ENCODE results near the gene TTC39B.
"Not testable (repeated sequence)": the region's sequence is repeated elsewhere in the genome, so short reads cannot be mapped to it uniquely, and the experiment has no call there.

TTC39B gene

DNA sequence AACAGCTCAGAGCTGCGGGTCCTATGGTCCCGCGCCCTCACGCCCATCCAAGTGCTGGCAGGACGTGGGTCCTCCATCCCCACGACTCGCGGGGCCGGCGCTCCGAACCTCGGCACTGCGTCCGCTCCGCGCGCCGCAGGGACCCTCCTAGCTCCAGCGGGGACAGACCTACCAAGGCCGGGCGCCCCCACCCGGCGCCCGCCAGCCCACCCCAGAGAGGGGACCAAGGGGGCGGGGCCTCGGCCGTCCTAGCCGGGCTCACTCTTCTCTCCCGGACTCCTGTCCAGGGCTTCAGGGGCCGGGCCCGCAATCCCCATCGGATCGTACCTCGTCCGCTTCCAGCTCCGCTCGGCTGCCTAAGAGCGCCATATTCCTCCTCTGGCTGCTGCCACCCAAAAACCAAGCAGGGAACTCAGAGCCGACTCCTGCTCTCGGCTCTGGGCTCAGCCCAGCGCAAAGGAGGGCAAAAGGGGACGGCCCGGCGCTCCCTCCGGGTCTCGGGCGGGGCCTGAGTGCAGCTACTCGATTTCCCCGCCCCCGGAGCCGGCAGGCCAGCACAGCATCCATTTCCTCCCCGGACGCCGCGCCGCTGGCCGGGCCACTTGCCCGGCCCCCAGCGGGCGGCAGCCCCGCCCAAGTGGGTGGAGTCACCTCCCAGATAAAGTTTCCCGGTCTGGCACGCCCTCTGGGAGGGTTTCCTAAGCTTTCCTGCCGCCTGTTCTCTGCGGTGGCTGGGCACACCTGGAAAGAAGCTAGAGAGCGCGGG lies at the start of gene TTC39B:
TTC39B (minus strand) TSS at position 460 of the 766 bp plus-strand sequence; CDS start at position 369, 91 bp downstream.
- peak; percentile 76 for DNase-seq (ENCODE audit: low spot score)

DNA sequence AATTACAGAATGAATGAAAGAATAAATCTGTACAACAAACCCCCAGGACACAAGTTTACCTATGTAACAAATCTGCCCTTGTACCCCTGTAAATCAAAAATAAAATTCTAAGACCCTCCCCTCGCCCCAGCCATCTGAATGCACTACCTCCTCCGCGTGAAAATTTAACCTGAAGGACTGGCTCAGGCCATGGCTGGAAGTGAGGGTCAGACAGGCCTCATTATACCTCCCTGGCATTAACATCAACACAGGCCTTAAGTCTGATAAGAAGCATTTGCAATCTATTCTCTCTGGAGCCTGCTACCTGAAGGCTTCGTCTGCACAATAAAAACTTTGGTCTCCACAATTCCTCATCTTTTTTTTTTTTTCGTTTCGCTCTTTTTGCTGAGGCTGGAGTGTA lies 48.7 kb upstream of the TTC39B start:
- no peak for DNase-seq (ENCODE audit: low spot score)

DNA sequence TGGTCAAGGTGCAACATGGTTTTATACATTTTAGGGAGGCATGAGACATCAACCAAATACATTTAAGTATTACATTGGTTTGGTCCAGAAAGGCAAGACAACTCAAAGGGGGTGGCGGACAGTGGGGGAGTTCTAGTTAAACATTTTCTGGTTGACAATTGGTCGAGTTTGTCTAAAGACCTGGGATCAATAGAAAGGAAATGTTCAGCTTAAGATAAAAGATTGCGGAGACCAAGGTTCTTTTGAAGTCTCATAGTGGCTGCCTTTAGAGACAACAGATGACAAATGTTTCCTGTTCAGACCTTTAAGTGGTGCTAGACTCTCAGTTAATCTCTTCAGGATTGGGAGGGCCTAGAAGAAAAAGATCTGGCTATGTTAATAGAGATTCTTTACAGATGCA lies 47.7 kb upstream of the TTC39B start:
- DNase-seq (ENCODE audit: low spot score) = no peak

DNA sequence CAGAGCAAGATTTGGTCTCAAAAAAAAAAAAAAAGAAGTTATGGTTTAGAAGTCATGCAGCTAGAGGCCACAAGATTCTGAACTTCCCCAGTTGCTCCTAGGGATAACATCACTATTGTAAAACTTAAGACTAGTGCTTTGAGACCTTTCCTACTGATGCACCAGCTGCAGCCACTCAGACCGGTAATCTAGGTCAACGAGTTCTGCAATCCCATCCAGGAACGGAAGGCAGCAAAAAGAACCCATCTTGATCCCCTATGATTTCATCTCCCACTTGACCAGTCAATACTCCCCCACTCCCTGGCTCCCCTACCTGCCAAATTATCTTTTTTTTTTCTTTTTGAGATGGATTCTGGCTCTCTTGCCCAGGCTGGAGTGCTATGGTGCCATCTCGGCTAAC lies 46.9 kb upstream of the TTC39B start:
- DNase-seq (ENCODE audit: low spot score) = no peak

DNA sequence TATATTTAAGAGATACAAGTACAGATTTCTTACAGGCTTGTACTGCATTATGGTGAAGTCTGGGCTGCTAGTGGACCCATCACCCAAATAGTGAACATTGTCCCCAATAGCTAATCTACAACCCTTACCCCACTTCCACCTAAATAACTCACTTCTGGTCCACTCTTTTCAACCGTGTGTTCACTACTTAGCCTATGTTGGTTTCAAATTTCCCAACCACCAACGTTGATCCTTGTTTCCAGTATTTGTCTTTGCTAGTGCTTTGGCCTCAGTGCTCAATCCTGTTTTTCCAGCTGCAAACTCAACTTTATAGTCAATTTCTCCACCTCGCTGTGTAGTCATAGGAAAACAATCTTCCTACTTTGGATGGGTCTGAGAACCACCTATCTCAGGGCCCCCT lies 45.3 kb upstream of the TTC39B start:
- DNase-seq (ENCODE audit: low spot score) = no peak

DNA sequence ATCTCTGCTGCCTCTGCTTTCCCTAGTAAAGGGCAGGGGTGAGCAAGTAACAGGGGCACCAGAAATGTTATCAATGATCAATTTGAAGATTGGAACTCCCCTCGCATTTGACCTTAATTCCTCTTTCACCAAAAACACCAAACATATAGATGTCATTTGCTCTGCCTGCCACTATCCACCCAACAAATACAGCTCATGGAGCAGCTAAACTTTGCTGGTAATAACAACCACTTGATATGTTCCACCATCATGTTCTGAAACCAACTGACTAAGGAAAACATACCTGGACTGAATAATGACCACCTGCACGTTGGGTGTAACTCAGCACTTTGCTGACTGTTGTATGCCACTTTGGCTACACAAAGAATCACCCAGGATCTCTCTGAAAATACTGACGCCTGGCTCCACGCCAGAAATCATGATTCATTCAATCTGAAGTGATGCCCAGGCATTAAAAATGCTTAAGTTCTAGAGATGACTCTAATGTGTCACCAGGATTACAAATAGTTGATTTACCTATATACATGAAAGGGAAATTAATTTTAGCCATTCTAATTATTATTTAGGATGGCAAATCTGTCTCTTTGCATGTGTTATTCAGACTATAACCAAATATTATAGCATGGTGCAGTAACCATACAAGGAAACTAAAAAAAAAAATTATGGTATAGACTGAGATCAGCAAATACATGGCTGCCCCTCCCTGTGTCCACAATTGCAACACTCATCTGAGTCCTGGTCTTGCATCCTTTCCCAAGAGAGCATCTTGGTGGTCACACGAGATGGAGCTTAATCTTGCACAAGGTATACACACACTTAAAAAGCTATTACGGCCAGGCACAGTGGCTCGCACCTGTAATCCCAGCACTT lies 43.1 kb upstream of the TTC39B start:
- DNase-seq (ENCODE audit: low spot score) = peak; percentile 17

DNA sequence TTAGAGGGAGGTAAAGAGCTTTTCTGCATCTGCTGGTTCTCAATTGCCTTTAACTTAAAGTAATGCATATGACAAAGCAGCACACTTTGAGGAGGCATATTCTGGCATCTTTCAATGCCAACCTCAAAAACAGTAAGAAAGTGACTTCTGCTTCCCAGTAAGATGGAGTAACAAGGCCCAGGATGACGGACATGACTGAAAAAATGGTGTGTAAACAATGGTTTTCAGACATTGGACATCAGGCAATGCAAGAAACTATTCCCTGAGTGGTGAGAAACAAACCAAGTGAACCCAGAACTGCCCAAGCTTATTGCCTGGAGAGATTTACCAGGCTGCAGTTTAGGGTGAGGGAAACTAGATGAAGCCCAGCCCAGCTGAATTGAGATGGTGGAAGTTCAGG lies 39.8 kb upstream of the TTC39B start:
- DNase-seq (ENCODE audit: low spot score) = no peak

DNA sequence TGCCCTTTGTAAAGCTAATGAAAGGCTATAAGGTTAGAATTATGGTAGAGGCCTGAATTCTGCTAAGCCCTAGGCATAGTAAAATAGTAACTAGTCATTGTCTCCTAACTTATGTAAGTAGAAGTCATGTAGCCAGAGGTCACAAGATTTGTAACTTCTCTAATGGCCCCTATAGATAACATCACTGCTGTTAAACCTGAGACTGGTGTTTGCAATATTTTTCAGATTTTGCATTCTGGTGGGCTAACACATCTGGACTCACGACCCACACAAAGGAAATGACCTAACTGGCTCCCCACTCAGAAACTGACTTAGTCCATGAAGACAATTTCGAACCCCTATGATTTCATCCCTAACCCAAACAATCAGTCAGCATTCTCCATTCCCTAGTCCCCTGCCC lies 37.2 kb upstream of the TTC39B start:
- DNase-seq (ENCODE audit: low spot score) = no peak

DNA sequence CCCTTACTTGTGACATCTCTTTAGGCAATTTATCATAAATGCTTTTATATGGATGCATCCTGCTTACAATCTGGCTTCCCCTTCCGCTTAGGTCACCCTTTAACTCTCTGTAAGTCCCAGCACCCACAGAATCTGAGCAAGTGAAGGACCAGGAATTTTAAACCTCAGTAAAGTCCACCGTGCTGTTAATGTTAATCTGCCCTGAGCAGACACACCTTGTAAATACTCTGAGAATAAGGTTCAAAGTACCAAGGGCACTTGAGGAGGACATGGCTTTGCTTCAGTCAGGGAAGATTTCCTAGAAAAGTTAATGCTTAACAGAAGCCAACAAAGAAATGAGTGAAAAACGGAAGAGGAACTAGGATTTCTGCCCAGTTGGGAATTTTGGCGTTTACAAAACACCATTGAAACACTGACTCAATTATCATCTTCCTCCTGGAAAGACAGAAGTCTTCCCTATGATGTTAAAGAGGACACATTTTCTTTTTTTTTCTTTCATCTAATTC lies 26.4 kb upstream of the TTC39B start:
- DNase-seq (ENCODE audit: low spot score) = no peak

DNA sequence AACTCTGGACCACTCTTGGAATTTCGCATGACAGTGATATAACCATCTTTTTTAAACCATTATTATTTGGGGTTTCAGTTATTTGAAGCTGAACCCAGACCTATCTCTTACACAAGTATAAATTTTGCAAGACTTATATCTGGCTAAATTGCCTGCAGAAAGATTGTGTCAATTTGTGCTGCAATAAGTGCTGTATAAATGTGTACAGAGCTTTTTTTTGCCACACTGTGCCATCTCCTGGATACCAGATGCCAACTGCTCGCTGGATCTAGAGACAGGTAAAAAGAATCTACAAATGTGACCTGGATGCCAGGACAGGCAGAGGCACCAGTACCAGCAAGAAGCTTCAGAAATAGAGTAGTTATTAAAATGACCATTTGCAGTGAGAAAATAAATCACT lies 25.9 kb upstream of the TTC39B start:
- DNase-seq (ENCODE audit: low spot score) = no peak

DNA sequence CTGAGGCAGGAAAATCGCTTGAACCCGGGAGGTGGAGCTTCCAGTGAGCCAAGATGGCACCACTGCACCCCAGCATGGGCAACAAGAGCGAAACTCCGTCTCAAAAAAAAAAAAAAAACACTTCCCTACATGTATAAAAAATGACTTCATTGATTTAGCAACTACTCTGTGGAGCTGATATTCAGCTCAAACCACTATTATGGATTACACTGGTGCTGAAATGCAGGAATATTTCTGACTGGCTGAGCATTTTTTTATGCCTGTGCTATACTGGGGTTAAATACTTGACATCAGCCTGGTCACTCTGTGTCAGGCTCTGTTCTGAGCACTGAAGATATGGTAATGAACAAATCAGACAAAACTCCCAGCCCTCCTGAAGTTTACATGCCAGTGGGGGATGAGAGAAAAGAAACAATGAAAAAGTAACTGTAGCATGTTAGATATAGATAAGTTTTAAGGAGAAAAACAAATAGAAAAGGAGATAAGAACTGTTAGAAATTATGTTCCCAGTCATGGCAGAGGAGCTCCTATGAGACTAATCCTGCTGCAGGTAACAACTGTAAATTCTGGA lies 22.6 kb upstream of the TTC39B start:
- no peak for DNase-seq (ENCODE audit: low spot score)

DNA sequence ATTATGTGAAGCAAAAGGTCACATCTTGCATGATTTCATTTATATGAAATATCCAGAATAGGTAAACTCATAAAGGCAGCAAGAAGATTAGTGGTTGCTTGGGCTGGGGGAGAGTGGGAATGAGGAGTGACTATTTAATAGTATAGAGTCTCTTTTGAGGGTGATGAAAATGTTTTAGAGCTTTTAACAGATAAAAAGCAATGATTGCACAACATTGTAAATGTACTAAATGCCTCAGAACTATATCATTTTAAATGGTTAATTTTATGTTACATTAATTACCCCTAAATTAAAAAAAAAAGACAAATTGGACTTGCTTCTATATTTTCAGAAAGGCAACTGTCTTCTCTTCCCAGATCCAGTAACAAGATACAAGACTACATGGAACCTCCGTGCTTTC lies 21.9 kb upstream of the TTC39B start:
- DNase-seq (ENCODE audit: low spot score) = no peak

DNA sequence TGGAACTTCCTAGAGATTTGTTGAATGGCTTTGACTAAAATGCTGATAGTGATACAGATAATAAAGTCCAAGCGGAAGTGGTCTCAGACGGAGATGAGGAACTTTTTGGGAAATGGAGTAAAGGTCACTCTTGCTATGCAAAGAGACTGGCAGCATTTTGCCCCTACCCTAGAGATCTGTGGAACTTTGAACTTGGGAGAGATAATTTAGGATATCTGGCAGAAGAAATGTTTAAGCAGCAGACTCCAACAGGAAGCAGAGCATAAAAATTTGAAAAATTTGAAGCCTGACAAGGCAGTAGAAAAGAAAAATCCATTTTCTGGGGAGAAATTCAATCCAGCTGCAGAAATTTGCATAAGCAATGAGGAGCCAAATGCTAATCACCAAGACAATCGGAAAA lies 15.7 kb upstream of the TTC39B start:
- DNase-seq (ENCODE audit: low spot score) = not testable (repeated sequence)

DNA sequence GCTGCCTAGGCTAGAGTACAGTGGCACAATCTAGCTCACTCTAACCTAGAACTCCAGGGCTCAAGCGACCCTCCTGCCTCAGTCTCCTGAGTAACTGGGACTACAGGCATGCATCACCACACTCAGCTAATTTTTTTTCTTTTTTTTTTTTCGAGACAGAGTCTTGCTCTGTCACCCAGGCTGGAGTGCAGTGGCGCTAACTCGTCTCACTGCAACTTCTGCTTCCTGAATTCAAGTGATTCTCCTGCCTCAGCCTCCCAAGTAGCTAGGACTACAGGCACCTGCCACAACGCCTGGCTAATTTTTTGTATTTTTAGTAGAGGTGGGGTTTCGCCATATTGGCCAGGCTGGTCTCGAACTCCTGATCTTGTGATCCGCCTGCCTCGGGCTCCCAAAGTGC lies 12.6 kb upstream of the TTC39B start:
- not testable (repeated sequence) for DNase-seq (ENCODE audit: low spot score)

DNA sequence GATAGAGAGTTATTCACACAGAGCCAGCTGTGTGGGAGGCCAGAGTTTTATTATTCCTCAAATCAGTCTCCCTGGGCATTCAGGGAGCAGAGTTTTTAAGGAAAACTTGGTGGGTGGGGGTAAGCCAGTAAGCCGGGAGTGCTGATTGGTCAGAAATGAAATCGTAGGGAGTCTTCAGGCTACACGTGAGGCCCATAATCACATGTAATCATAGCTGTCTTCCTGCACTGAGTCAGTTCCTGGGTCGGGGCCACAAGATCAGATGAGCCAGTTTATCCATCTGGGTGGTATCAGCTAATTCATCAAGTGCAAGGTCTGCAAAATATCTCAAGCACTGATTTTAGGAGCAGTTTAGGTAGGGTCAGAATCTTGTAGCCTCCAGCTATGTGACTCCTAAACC lies 10.8 kb upstream of the TTC39B start:
- no peak for DNase-seq (ENCODE audit: low spot score)

DNA sequence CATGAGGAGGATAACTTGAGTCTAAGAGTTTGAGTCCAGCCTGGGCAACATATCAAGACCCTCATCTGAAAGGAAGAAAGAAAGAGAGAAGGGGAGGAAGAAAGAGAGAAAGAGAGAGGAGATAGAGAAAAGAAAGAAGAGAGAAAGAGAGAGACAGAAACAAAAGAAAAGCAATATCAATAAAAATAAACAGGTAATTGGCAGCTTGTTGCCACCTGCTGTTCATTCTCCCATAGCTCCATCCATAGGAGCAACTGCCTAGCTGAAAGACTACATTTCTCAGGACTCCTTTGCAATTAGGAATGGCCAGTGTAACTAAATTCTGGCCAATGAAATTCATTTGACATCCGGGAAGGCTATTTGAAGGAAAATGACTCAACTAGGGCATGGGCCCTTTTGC lies 4.6 kb upstream of the TTC39B start:
- no peak for DNase-seq (ENCODE audit: low spot score)

DNA sequence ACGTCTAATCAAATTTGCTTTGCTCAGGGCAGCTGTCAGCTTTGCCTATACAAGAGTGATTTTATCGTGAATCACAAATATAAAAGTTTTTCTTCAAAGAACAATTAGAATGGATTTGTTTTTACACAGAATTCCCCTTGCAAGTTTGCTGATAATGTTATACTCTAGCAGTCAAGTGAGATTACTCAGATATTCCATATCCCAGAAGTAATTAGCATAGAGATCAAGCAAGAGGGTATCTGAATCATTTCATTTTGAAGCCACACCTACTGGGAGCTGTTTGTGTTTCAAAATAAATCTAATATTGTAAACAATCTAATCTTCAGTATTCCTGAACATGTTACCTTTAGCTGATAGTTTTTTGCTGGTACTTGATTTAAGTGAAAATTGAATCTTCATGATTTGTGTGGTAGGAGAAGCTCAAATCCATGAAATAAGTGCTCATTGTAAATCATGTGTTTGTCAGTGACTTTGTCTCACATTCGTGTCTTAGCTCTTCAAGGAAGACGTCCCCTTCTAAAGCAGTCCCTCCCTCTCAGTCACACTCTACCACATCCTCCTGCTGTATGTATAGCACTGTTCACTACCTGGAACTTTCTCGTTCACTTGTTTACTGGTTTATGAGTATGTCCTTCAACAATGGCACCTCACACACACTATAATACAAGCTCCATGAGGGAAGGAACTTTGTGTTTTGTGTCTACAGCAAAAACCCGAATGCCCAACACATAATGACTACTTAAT lies 3.3 kb upstream of the TTC39B start:
- DNase-seq (ENCODE audit: low spot score) = no peak

DNA sequence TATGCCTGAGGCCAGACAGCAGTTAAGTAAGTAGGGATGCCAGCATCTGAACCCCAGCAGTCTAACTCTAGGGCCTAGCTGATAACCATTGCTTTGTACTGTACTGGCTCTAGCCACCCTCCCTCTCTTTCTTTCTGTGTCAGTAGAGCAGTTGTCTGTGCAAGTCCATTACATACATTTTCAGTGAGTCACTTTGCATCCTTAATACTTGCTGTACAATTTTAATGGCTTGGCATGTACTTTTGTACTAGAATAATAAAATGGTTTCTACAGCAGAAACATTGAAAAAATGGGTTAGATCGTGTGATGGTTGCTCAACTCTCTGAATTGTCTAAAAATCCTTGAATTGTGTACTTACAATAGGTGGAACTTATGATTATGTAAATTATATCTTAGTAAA lies 1.5 kb upstream of the TTC39B start:
- DNase-seq (ENCODE audit: low spot score) = no peak

DNA sequence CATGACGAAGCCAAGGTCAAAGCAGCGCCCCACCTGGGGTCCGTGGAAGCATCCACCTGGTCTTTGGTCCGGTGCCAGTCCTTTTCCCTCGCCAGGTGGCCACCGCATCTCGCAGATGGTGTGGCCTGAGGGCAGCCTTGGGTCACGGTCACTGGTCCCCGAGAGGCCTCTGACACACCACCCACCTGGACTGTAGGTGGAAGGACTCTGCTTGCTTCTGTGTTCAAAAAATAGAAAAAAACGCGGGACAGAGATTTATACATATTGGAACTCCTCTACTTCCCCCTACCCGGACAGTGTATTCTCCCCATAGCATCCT lies 466 bp upstream of the TTC39B start:
- no peak for DNase-seq (ENCODE audit: low spot score)

DNA sequence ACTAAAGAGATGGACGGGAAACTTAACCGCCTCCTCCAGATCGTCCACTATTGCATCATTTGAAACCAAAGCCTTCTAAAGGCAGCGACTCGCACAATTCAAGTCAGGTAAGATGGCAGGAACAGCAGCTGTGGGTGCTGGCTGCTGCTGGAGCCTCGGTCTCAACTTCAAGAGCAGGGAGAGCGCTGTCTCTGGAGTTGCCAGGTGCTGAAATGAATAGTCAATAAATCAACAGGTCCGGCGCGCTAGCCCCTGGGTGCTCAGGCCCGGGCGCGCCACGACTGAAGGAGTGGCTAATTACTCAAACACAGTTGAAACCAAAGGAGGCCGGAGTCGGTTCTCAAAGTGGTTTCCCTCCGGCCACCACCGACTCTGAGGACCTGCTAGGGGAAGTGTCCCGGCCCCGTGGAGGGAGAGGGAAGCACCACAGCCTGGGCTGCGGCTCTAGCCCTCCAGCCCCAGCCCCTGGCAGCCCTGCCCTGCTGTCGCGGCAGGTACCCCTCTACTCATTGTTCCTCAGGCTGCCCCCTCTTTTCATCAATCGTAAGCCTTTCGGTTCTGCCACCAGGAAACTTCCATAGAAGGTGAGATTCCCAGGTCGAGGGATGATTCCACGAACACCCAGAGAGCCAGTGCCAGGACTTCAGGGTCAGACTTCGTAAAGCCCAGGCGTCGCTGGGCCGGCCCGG lies 804 bp downstream of the TTC39B start:
- no peak for DNase-seq (ENCODE audit: low spot score)

DNA sequence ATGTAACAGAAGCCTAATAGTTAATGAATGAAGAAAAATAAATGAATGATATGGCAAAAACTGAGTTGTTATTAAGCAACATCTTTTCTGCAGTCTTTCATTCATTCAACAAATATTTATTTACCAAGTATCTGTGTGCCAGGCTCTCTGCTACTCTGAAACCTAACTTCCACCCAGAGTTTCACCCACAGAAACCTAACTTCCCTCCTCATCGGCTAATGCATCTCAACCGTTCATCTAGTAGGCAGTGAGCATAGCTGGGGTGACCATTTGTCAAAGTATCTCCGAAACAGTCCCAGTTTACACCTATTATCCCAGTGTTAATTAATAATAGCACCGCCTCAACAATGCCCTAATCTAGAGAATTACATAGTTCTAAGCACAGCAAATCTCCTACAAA lies 1.5 kb downstream of the TTC39B start:
- no peak for DNase-seq (ENCODE audit: low spot score)

DNA sequence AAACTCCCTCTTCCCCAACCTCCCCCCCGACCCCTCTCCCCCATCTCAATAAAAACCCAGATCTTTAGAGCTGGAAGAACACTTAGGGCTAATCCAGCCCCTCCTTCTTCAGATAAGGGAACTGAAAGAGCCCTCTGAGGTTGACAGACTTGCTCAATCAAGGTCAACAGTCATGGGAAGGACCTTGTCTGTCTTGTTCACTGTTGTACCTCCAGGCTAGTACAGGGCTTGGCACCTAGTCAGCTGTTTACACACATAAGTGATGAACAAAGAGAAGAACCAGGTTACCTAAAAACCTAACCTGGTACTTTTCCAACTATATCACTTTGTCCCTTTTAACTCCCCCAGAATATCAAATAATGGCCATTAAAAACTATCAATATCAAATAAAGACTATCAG lies 2.4 kb downstream of the TTC39B start:
- no peak for DNase-seq (ENCODE audit: low spot score)

Measured in hematopoietic multipotent progenitor cell treated with erythropoietin and hydrocortisone succinate and interleukin-3 and kit ligand, for 17 days (in vitro differentiated cells).